Left ventricle myocardium inferior (tissue), 1 donor: ENCODE measurements around the gene DLG2. TPM values are rescaled to one million over a fixed set of nuclear protein-coding genes. Genes with fewer than 3 reads are reported as not detected.

Source experiments
- DNase-seq: peaks from one replicate; pipeline ENCODE4 v3.0.0-alpha.2; 2020
- H3K27ac ChIP-seq: fragments of 200-600 bp; replicated peaks from 2 replicates; pipeline ENCODE4 v1.8.0; 2021
- H3K27me3 ChIP-seq: fragments of 200-600 bp; 2 replicates; pipeline ENCODE4 v1.8.0; 2021; ENCODE audit warnings: low read depth
- H3K36me3 ChIP-seq: fragments of 200-600 bp; 2 replicates; pipeline ENCODE4 v1.8.0; 2021
- H3K4me1 ChIP-seq: fragments of 200-600 bp; 2 replicates; pipeline ENCODE4 v1.8.0; 2021
- H3K4me3 ChIP-seq: fragments of 200-600 bp; 2 replicates; pipeline ENCODE4 v1.8.0; 2021; ENCODE audit warnings: mild to moderate bottlenecking, moderate library complexity
- H3K9me3 ChIP-seq: fragments of 200-600 bp; replicated peaks from 2 replicates; pipeline ENCODE4 v1.8.0; 2021
- CTCF ChIP-seq: fragments of 200-600 bp; IDR thresholded peaks from 2 replicates; pipeline ENCODE4 v1.8.0; 2021; ENCODE audit warnings: antibody characterized with exemption, mild to moderate bottlenecking, borderline replicate concordance
- intact Hi-C: fragments of 100-400 bp; cut with micrococcal nuclease; formaldehyde crosslinking; loops from one replicate; pipeline ENCODE4 v1.11.0; 2022
- total RNA-seq: library from RNA; stranded (reverse); fragmentation: NEBNext Ultra II Directional; extraction: Animal tissue kit (Norgen Biotek cat#: 25700); gene quantifications from one replicate; pipeline ENCODE4 v1.2.1, GENCODE V29; 2021
- donor health status: DM: no; HTN: yes; CAD: no; lungs with severe emphysema.

The DLG2 gene
- total RNA-seq, 1 donor from 2014 or later = 6.5 TPM

- Histone ChIP-seq H3K4me3 (no peak overlapping the region), H3K9me3 (peaks cover 10% of the 10 kb centered on the region), H3K27me3 (no peaks in the 10 kb centered on the region), H3K36me3 (no peaks in the 10 kb centered on the region), H3K4me1 (no peaks in the 10 kb centered on the region), H3K27ac (no peak overlapping the region)
- TF ChIP-seq CTCF = no peak
- no peak for DNase-seq
- intact Hi-C loops = no loop called here
Measured at GRCh38 chr11:84543367-84544159, 1083.6 kb downstream of the DLG2 start.

- no peaks in the 10 kb centered on the region for H3K4me1 ChIP-seq
- H3K27ac ChIP-seq = no peak overlapping the region
- no peaks in the 10 kb centered on the region for H3K27me3 ChIP-seq
- intact Hi-C loops = no loop called here
- H3K9me3 ChIP-seq = peaks cover 10% of the 10 kb centered on the region
- no peak overlapping the region for H3K4me3 ChIP-seq
- TF ChIP-seq CTCF = no peak
- H3K36me3 ChIP-seq = no peaks in the 10 kb centered on the region
- DNase-seq = no peak
Measured at GRCh38 chr11:84541731-84542340, 1085.3 kb downstream of the DLG2 start.

GRCh38 chr11:84536456-84536855 lies 1090.7 kb downstream of the DLG2 start:
- no peak overlapping the region for H3K27ac ChIP-seq
- peaks cover 10% of the 10 kb centered on the region for H3K9me3 ChIP-seq
- no peak for DNase-seq
- TF ChIP-seq CTCF = no peak
- no peaks in the 10 kb centered on the region for H3K36me3 ChIP-seq
- intact Hi-C loops = no loop called here
- no peaks in the 10 kb centered on the region for H3K27me3 ChIP-seq
- H3K4me1 ChIP-seq = no peaks in the 10 kb centered on the region
- no peak overlapping the region for H3K4me3 ChIP-seq

GRCh38 chr11:84532364-84532763 lies 1094.8 kb downstream of the DLG2 start:
- H3K4me3 ChIP-seq = no peak overlapping the region
- intact Hi-C loops = no loop called here
- TF ChIP-seq CTCF = no peak
- H3K27me3 ChIP-seq = no peaks in the 10 kb centered on the region
- H3K9me3 ChIP-seq = no peaks in the 10 kb centered on the region
- H3K36me3 ChIP-seq = no peaks in the 10 kb centered on the region
- no peak for DNase-seq
- no peak overlapping the region for H3K27ac ChIP-seq
- H3K4me1 ChIP-seq = no peaks in the 10 kb centered on the region

GRCh38 chr11:84526250-84526649 lies 1100.9 kb downstream of the DLG2 start:
- TF ChIP-seq CTCF = no peak
- H3K4me3 ChIP-seq = no peak overlapping the region
- no peak for DNase-seq
- H3K36me3 ChIP-seq = no peaks in the 10 kb centered on the region
- no peaks in the 10 kb centered on the region for H3K27me3 ChIP-seq
- intact Hi-C loops = no loop called here
- no peaks in the 10 kb centered on the region for H3K9me3 ChIP-seq
- no peak overlapping the region for H3K27ac ChIP-seq
- no peaks in the 10 kb centered on the region for H3K4me1 ChIP-seq
